ENCODE results near the gene GNB1.

Gene GNB1

DNA sequence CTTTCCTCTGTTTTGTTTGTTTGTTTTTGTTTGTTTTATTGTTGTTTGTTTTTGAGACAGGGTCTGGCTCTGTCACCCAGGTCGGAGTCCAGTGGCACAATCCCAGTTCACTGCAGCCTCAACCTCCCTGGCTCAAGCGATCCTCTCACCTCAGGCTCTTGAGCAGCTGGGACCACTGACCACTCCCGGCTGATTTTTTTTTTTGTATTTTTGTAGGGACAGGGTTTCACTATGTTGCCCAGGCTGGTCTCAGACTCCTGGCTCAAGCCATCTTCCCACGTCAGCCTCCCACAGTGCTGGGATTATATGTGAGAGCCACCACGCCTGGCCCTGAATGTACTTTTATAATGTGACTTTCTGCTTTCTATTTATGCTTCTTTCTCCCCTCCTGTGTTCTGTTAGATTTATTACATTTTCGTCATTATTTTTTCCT is 19.2 kb upstream of the GNB1 start:
- DNase-seq (ENCODE audit: low spot score): no peak

DNA sequence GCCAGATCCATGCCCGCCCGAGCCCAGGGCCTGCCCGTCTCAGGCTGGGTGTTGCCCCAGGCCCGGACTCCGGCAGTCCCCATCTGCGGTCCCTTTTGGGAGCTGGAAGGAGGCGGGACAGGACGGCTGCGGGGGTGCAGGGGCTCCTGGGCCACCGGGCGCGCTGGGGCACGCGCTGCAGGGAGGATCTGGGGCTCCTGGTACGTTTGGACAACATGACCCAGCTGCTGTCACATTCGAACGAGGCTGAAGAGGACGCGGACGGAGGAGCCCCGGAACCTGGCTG is 17.6 kb upstream of the GNB1 start:
- no peak for DNase-seq (ENCODE audit: low spot score)

DNA sequence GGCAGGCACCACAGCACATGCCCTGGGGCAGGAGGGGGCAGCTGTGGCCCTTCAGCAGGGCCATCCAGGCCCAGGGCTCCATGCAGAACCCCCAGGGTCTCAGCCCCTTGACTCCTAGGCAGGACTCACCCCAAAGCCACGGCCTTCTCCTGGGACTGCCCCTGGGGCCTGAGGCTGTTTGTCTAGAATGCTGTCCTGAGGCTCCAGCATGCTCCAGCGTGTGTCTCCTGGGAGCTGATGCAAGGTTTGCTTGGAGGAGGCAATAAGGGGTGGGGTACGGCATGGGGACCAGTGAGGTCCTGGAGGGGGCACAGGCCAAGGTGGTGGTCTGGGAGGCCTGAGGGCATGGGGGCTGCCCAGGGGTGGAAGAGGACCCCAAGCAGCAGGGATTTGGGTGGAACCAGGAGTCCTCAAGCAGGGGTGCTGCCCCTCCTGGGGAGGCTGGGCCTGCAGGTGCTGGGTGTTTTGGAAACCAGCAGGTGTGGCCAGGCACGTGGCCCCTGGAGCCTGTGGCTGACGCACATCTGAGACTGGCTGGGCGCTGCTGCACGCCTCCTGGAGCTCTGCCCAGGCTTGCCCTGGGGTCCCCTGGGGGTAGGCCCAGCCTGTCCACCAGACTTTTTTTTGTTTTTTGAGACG is 16.3 kb upstream of the GNB1 start:
- no peak for DNase-seq (ENCODE audit: low spot score)

DNA sequence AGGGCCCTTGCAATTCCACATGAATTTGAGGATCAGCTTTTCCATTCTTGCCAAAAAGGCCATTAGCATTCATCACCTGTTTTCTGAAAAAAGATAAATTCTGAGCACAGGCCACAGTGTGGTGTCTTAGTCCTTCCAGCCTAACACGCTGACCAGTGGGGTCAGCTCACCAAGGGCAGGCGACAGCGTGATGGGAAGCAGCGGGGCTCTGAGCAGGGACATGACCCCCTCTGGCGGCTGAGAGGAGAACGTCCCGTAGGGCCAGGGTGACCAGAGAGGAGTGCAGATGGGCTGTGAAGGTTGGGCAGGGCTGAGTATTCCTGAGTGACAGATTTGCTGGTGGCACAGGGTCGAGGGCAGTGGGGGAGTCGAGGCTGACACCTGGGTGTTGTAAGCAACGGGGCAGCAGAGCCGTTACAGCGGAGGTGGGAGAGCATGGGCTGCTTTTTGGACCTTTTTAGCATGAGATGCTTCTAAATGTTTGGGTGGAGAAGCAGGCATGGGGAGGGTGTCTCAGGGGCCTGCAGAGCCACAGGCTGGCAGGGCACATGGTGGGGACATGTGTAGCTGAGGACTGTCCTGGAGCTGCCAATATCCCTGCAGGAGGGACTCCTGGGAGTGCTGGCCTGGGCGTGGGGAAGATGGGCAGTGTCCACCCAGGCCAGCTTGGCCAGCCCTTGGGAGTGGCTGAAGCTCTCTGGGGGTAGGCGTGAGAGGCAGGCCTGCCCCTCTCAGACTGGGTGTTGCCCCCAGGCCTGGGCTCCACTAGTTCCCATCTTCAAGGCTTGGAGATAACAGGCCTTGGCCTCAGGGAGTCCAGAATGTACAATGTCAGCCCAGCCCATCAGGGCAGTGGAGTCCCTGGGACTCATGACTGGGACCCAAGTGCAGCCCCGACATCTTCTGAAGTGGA is 15.6 kb upstream of the GNB1 start:
- peak; percentile 88 for DNase-seq (ENCODE audit: low spot score)

DNA sequence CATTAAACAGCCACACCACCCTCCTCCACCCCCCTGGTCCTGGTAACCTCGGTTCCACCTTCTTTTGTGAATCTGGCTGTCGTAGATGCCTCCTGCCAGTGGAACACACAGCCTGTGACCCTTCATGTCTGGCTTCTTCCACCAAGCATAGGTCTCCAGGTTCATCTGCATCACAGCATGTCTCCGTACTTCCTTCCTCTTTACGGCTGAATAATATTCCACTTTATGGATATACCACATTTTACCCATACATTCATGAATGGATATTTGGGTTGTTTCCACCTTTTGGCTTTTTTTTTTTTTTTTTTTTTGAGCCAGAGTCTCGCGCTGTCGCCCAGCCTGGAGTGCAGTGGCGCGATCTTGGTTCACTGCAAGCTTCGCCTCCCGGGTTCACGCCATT is 12.3 kb upstream of the GNB1 start:
- DNase-seq (ENCODE audit: low spot score): no peak

DNA sequence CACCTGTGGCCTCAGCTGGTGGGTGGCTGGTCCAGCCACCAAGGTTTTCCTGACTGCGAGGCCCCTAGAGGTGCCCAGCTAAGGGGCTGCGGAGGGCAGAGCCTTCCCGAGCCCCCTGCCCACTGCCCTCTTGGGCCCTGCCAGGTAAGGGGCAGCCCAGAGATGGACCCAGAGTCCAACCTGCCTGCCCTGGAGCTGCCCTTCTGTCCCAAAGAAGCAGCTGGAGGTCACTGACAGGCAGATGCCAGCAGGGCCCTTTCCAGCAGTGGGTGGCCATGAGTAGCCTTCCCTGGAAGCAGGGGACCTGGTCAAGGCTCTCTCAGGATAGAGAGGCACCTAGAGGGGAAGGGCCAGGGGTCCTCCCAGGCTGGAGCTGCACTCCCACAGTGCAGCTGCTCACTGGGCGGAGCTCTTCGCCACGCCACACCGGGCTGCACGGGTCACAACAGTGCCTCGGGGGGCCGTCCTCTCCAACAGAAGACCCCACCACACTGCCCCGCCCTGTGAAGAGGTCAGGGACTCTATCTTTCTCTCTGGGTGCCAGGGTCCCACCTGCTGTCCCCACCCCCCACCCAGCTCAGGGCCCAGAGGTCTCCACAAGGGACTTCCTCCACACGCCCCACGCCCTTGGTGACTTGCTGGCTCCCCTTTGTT is 10.9 kb upstream of the GNB1 start:
- no peak for DNase-seq (ENCODE audit: low spot score)

DNA sequence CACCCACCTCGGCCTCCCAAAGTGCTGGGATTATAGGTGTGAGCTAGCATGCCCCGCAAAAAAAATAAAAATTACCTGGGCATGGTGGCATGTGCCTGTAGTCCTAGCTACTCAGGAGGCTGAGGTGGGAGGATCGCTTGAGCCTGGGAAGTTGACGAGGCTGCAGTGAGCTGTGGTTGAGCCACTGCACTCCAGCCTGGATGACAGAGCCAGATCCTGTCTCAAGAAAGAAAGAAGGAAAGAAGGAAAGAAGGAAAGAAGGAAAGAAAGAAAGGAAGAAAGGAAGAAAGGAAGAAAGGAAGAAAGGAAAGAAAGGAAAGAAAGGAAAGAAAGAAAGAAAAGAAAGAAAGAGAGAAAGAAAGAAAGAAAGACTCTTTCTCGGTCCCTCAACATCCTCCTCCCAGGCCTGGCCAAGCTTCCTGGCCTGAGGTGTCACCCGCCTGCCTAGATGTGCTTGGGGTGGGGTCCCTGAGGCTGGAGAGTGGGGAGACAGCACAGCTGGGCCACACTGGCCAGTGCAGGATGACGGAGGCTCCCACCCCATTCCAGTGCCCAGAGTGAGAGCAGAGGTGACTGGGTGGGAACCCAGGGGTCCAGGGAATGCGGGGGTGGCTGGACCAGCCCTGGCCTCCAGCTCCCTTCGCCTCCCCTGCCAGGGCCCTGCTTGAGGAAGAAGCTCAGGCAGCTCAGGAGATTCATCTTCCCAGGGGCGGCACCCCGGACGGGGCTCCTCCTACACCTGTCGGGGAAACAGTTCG is 10.2 kb upstream of the GNB1 start:
- no peak for DNase-seq (ENCODE audit: low spot score)

DNA sequence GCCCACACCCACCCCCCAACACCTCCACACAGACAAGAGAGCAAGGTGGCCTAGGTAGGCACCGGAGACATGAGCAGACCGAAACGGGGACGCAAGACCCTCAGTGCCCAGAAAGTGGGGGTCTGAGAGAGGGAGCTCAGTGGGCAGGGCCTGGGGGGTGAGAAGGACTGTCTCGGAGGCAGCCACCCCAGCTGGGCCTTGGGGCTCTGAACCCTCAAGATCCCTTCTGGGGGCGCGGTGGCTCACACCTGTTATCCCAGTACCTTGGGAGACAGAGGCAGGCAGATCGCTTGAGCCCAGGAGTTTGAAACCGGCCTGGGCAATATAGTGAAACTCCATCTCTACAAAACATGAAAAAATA is 9.1 kb upstream of the GNB1 start:
- DNase-seq (ENCODE audit: low spot score): no peak

DNA sequence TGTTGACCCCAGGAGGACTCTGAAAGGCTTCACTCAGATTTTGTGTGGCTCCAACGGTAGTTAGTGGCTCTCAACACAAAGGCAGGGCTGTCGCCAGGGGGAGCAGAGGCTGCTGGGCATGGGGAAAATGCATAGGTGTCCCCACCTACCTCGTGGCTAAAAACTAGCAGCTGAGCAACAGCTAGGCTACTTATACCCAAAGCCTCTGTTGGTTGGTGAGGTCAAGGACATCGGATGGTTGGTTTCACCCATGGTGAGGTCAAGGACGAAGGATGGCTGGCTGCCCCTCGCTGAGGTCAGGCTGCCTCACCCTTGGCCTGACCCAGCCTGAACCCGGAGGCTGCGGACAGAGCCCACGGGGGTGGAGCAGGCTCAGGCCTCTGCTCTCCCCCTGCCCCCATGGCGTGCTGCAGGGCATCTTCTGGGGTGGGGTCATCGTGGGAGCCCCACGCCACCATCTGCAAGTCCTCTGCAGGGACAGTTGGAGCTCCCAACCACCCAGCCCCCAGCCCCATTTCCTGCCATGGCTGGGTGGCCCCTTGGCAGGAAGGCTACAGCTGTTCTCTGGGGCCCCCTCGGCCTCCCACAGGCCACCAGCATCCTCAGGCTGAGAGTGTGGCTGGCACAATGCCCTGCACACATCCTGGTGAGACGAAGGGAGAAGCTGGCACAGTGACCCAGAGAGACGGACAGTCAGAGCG is 8.5 kb upstream of the GNB1 start:
- DNase-seq (ENCODE audit: low spot score): no peak

DNA sequence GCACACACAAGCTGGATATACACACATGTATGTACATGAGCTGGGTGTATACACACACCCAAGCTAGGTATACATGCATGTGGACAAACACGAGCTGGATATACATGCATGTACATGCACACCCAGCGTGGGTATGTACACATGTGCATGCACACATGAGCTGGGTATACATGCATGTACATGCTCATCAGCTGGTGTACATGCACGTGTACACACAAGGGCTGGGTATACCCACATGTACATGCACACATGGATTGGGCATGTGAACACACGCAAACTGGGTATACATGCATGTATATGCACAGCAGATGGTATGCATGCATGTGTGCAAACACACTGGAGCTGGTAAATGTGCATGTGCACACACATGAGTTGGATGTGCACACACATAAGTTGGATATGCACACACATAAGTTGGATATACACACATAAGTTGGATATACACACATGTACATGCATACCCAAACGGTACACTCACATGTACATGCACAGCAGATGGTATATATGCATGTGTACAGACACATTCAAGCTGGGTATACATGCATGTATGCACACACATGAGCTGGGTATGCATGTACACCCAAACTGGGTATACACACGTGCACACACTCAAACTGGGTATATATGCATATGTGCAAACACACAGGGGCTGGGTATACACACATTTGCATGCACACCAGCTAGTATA is 7.5 kb upstream of the GNB1 start:
- DNase-seq (ENCODE audit: low spot score): no peak

DNA sequence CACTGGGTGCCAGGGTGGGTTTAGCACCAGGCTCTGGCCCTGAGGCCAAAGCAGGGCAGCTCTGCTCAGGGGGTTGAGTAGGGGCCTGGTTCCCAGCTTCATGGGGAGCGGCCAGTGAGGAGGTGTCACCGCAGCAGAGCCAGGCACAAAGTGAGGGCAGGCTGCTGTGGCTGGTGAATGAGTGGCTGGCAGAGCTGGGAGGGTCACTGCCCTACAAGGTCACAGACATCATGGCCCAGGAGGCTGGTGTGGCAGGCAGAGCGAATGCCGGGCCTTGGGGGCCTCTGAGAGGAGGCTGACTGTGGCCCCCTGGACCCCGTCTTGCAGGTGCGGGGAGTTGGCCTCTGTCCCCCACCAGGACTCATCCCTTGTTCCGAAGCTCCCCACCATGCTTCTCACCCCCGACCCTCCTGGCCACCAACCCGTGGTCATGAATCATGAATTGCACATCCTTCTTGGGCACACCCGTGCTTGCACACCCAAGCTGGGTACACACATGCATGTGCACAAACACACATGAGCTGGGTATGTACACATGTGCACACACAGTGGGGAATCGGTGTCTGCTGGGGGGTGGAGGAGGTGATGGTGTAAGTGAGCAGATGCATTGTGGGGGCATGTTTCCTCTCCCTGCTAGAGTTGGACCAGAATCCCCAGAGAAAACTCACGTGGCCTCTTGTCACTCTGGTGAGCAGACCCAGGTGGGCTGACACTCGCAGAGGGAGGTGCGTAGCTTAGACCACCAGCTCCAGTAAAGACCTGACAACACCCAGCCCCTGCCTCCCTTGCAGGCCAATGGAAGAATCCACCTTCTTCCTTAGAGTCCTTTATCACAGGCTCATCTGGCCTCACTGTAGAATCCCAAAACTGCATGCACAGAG is 4.8 kb upstream of the GNB1 start:
- DNase-seq (ENCODE audit: low spot score): no peak

DNA sequence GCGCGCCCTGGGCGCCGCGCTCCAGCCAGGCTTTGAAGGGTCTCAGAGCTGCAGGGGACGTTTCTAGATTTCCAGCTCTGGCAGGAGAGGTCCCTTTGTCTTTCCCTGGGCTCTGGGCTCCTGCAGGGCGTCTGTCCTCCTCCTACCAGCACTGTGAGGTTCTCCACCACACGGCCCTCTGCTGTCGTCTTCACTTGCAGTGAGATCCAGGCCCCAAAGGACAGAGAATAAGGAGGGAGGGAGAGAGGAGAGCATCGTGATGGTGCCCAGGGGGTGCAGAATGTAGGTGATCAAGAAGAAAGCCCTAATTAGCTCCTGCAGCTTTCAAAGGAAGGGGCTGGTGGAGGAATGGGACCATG is 4.2 kb upstream of the GNB1 start:
- no peak for DNase-seq (ENCODE audit: low spot score)

DNA sequence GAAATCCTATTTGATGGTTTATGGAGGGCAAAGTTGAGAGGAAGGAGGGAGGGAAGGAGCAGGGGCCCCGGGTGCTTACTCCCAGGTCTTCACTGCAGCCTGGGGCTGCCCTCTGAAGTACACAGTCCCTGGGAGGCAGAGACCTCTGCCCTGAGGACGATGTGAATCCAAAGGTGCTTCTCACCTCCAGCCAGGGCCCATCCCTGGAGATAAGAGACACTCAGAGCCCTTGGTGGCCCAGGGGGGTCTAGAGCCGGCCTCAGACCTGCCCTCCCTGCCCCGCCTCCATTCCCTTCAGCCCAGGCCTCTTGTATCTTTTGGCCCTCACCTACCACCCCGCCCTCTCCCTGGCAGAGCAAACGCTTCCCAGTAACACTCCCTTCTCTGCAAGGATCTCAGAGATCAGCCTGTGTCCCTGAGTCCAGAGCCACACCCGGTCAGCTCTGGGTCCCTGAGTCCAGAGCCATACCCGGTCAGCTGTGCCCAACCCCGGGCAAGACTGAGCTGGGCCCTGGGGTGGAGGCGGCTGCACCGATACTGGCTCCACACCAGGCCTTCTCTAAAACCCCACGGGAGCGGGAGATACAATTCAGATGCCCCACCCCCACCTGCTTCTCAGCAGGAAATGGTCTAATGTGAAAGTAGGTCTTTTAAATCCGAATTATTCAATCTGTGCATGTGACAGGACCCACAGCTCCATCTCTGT is 3.6 kb upstream of the GNB1 start:
- DNase-seq (ENCODE audit: low spot score): no peak

DNA sequence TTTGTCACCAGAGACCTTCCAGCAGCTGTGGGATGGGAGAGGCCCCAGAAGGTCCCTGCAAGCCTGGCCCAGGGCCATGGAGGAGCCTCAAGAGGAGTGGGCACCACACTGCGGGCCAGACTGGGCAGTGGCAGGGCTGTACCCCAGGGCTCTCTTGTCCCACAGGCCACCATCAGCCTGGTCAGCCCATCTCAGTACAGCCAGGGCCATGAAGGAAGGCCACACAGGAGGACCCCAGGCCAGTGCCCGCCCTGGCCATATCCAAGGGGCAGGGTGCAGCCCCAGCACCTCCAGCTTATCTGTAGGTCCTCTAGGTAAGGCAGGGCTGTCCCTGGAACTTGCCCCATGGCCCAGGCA is 3.1 kb upstream of the GNB1 start:
- no peak for DNase-seq (ENCODE audit: low spot score)

DNA sequence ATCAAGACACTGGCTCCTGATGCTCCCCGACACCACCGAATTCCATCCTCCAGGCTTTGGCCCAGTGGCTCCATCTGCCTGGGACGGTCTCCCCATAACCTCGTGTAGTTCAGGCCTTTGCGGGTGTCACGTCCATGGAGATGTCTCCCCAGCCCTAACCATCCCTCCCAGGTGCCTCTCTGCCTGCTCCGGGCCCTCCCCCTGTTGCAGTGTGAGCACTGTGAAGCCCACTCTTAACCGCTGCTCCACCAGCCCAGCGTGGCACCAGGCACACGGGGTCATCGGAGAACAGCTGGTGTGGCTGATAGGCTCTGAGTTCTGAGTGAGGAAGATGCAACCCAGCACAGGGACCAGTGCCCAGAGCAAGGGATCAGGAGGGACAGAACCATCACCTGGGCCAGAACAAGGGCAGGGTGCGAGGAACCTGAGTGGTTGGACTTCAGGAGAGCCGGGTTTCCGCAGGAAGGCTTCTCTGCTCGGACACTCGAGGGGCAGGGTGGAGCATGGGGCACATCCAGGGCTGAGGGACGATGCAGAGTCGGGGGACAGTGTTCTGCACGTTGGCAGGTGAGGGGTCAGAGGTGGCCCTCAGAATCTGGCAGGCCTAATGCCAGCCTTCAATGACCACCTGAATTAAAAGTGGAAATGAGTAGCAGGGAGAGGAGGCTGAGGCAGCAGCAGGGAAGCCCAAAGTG is 2.6 kb upstream of the GNB1 start:
- DNase-seq (ENCODE audit: low spot score): no peak

DNA sequence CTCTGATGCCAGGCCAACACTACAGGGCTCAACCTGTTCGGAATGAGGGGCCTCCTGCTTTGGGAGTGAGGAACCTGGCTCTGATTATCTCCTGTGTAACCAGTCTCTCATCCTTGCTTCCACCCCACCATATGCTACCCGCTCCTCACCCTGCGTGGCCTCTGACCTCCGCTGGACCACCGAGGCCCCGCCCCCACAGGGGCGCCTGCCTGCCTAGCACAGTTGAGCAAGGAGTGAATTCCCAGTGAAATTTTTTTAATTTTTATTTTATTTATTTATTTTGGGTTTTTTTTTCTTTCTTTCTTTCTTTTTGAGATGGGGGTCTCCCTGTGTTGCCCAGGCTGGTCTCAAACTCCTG is 1.9 kb upstream of the GNB1 start:
- DNase-seq (ENCODE audit: low spot score): no peak

DNA sequence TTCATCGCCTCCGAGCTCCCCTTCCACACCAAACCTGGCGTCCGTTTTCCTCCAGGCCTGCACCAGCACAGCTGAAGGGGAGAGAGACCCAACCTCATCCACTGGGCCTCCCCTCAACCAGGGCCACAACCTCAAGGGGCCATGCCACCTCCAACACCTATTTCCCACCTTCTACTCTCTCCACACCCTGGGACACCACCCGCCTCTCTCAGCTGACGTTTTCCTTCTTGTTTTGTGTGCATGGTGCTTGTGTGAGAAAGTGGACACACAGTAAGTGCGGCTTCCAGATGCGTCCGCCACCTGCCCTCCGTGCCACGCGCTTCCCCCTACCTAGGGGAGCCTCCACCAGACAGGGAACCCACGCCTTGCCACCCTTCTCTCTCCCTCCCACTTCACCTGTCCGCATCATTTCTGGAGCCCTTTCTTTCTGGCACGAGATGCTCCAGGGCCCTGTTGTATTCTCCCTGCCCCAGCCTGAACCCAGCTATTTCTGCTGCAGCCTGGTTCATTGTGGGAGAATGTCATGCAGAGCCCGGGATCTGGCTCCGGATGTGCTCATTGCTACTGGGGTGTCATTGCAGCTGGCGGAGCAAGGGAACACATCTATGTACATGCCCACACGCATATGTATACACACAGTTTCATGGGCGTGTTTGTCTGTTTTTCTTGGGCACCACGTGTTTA is 1.3 kb upstream of the GNB1 start:
- no peak for DNase-seq (ENCODE audit: low spot score)

DNA sequence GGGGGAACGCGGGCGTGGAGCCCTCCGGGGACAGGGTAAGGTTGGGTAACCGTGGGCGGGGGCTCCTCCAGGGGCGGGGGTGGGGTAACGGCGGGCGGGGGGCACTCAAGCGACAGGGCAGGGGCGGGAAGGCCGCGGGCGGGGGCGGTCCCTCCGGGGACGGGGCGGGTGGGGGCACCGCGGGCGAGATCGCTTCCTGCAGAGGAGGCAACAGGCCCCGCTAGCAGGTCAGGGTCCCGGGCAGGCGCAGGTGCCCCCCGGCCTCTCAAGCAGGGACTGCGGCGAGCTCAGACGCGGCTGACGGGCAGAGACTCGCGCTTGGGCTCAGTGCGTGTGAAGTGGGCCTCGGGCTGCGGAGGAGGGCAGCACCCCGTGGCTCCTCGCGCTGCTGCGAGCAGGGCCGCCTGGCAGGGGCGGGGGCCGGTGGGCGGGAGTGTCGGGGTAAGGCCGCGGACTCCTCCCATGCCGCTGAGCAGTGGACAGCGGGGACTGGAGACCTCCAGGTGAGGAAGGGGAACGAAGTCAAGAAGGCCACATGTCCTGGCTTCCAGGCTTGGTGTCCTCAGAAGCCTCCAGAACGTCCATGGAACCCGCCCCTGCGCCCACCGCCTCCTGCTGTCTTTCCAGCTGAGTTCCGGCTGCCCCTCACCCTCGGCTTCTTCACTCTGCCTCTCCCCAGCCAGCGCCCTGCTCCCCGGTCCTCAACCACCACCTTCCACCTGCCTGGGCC is 627 bp upstream of the GNB1 start:
- DNase-seq (ENCODE audit: low spot score): peak; percentile 76

All from ecto neural progenitor cell (in vitro differentiated cells).